HL-60/S4 treated with retinoic acid at 250 ng/mL for 4 days and 3 days (cell line): ENCODE results near the gene HHAT.

ENCODE experiments used
- in situ Hi-C: fragments of 300-500 bp; cut with MboI; formaldehyde crosslinking; loops from 2 replicates; pipeline ENCODE4 v1.7.0; 2022; ENCODE audit warnings: low sequenced_read_pairs

Gene HHAT

GRCh38 chr1:210531475-210532222 is 202.9 kb downstream of the HHAT start:
- in situ Hi-C loops, result no loop called here

- in situ Hi-C loops, result no loop called here
Observed at GRCh38 chr1:210532223-210532598, 203.5 kb downstream of the HHAT start.

GRCh38 chr1:210535761-210536160 is 207.1 kb downstream of the HHAT start:
- in situ Hi-C loops, result no loop called here

GRCh38 chr1:210536254-210536961 is 207.7 kb downstream of the HHAT start:
- in situ Hi-C loops, result no loop called here

- in situ Hi-C loops, result no loop called here
Observed at GRCh38 chr1:210540288-210540687, 211.6 kb downstream of the HHAT start.

- in situ Hi-C loops, result no loop called here
Observed at GRCh38 chr1:210541680-210542358, 213.1 kb downstream of the HHAT start.

GRCh38 chr1:210551899-210552298 is 223.2 kb downstream of the HHAT start:
- in situ Hi-C loops, result no loop called here

GRCh38 chr1:210553711-210554110 is 225.0 kb downstream of the HHAT start:
- in situ Hi-C loops, result no loop called here

GRCh38 chr1:210554382-210554781 is 225.7 kb downstream of the HHAT start:
- in situ Hi-C loops, result no loop called here

- in situ Hi-C loops, result no loop called here
Observed at GRCh38 chr1:210556475-210556874, 227.8 kb downstream of the HHAT start.

- in situ Hi-C loops, result no loop called here
Observed at GRCh38 chr1:210557426-210558077, 228.8 kb downstream of the HHAT start.

- in situ Hi-C loops, result no loop called here
Observed at GRCh38 chr1:210558302-210558701, 229.6 kb downstream of the HHAT start.

GRCh38 chr1:210565306-210565705 is 236.6 kb downstream of the HHAT start:
- in situ Hi-C loops, result no loop called here

GRCh38 chr1:210568631-210569030 is 239.9 kb downstream of the HHAT start:
- in situ Hi-C loops, result no loop called here

GRCh38 chr1:210570116-210570515 is 241.4 kb downstream of the HHAT start:
- in situ Hi-C loops, result no loop called here

- in situ Hi-C loops, result no loop called here
Observed at GRCh38 chr1:210571356-210572284, 242.9 kb downstream of the HHAT start.

- in situ Hi-C loops, result no loop called here
Observed at GRCh38 chr1:210573141-210573540, 244.4 kb downstream of the HHAT start.

GRCh38 chr1:210582205-210582970 is 253.7 kb downstream of the HHAT start:
- in situ Hi-C loops, result no loop called here

- in situ Hi-C loops, result no loop called here
Observed at GRCh38 chr1:210584439-210585113, 255.9 kb downstream of the HHAT start.
